Raji (cell line): ENCODE measurements around the gene GRIK5.

Experiments used
- POLR2A ChIP-seq: IDR thresholded peaks from 2 replicates; pipeline ENCODE4 v1.6.1; 2011; ENCODE audit warnings: low read depth, low read length, control low read depth; ENCODE audit not compliant: insufficient read depth

Gene GRIK5

DNA sequence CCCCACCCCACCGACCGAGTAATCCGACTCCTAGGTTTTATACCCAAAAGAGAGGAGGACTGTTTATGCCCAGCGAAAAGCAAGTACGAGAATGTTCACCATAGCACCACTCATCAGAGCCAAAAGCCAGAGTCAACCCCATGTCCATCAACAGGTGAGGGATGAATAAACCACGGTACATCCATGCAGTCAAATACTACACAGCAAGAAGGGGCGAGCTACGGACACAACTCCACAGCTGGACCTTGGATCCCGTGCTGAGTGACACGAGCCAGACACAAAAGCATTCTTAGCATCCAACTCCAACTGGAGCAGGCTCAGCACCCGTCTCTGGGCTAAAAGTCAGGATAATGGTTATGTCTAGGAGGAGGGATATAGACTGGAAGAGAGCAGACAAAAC is 98.6 kb downstream of the GRIK5 start:
- TF ChIP-seq POLR2A: no peak

DNA sequence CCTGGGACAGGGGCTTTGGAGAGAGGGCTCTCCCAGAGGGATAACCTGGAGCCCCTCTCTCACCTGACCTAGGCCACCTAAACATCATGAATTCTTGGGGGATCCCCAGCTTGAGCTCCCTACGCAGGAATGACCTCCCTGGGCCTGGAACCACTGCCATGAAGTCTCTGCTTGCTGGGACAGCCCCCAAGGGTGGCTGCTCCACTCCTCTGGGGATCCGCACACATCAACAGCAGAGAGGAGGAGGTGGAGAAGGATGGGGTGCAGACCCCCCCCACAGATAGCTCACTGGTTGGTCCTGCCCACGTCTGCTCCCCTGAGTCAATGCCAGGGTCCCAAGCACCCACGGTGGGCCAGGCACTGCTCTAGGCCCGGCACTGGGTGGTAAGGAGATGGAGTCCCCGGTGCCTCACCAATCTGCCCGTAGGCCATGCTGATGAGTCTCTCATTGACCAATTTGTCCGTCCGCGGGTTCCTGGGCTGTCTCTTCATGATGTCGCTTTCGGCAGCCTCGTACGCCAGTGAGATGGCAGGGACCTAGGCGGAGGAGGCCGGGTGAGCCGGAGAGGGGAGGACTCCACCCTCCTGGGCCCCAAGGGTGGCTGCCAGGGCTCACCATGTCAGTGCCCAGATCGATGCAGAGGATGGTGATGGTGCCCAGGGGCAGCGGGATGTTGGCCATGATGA is 100.1 kb downstream of the GRIK5 start:
- TF ChIP-seq POLR2A: no peak

DNA sequence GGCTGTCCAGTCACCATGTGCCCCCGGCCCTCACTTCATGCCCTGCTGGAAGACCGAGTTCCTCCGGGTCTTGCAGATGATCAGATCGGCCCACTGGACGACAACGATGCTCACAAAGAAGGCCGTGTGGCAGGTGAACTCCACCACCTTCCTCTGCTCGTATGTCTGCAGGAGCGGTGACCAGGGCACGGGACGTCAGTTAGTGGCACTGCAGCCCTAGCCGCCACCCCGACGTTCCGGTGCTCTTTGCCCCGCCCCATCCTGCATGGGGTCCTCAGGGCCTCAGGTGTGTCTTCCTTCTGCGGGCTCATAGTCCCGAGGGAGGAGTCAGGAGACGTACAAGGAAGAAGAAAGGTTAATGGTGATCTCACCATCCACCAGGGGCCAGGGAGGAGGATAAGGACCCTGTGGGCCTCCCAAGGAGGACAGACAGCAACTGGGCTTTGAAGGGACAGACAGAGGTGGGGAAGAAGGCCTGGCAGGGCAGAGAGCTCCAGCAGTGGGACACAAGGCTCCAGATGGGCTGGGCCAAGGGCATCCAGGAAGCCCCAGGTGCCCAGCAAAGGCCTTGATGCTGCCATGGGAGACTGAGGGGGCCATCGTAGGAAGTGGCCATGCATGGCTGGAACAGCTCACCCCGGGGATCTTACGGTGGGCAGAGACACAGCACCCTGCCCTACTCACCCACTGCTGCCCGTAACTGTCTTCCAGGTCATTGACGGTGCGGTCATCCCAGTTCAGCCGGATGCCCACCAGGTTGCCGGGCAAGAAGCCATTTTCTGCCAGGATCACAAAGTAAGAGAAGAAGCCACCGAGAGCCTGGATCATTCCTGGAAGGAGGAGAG is 101.0 kb downstream of the GRIK5 start:
- TF ChIP-seq POLR2A: no peak

DNA sequence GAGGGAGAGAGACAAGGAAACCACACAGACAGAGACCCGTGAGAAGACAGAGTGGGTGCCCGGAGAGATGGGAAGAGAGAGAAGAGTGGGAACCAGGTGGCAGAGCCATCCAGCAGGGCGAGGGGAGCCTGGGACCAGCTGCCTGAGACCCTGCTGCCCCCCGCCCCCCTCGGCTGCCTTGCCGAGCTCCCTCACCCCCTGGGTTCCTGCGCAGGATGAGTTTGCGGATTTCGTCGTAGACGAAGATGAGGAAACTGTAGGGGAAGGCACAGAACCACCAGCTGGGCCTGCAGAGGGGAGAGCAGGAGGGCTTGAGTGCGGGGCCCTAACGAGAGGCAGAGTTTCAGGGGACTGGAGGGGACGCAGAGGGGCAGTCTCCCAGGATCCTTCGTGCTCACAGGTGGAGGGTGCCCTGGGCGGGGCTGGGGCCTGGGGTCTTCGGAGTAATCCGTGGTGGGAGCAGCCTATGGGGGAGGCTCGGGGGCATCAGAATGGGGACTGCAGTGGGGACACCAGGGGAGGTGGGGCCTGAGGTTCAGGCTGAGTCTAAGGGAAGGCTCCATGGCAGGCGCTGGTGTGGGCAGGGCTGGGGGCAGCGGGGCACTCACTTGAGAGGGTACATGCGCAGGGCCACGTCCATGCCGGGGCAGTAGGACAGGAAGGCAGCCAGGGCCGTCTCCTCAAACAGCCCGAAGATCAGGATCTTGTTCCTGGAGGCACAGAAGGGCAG is 102.8 kb downstream of the GRIK5 start:
- TF ChIP-seq POLR2A: no peak

DNA sequence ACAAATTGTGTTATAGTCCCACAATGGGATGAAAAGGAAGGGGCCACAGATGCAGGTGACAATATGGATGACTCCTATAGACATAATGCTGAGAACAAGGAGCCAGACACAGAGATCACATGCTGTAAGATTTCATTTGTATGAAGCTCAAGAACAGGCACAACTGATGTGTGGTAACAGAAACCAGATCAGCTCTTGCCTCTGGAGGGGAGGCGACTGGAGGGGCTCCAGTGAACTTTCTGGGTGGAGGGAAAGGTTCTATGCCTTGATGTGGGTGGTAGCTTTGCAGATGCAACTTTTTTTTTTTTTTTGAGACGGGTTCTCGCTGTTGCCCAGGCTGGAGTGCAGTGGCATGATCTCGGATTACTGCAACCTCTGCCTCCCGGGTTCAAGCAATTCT is 104.9 kb downstream of the GRIK5 start:
- TF ChIP-seq POLR2A: no peak

DNA sequence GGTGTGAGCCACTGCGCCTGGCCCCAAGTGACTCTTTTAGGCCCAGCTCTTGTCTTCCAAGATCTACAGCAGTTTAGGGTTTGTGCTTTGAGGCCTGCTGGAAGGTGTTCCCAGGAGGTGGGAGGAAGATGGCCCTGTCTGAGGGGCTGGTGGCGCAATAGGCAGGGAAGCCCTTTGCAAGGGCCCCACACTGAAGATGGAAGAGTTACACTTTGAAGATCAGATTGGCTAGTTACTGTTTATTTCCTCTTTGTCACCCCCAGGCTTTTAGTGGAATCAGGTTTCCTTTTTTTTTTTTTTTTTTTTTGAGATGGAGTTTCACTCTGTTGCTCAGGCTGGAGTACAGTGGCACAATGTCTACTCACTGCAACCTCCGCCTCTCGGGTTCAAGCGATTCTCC is 109.0 kb downstream of the GRIK5 start:
- TF ChIP-seq POLR2A: no peak

DNA sequence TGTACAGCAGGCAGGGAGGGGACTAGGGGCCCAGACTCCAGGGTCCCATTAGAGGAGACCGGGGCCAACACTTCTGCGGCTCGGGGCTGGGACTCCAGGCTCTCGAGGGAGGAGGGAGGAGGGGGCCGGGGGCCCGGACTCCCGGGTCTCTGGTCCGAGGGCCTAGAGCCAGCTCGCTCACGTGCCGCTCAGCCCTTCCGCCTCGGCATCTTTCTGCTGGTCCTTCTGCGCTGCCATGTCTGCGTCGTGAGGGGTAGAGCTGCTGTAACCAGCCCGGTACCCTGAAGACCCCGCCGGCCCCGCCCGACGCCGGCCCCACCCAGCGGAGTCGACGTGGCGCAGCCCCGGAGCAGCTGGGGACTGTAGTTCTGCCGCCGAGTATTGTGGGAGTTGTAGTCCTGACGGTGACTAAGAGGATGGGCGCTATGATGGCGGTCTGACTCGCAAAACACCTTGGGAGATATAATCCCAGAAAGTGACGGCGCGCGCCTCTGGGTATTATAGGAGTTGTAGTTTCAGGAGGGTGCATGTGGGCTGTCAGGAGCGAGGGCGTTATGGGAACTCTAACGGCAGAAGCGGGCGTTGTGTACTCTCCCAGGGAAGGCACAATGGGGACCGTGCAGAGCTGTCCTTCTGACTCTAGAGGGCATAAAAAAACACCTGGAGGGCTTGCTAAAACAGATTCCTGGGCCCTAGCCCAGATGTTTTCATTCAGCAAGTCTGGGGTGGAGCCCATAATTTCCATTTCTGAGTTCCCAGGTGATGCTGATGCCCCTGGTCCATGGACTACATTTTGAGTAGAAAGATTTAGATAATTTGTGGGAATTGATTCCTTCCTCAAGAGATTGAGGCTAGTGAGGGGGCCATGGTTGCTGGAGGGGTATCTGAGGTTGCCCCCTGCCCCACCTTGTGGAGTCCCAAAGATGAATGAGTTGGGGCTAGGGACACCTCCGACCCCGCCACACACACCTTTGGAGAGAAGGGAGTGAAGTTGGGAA is 110.7 kb downstream of the GRIK5 start, which contains the start of gene RABAC1:
Gene RABAC1, minus strand, starts transcription at position 266 of the 998 bp plus-strand sequence. Its CDS starts 29 bp downstream, at position 237.
- peak; percentile 65 for TF ChIP-seq POLR2A

DNA sequence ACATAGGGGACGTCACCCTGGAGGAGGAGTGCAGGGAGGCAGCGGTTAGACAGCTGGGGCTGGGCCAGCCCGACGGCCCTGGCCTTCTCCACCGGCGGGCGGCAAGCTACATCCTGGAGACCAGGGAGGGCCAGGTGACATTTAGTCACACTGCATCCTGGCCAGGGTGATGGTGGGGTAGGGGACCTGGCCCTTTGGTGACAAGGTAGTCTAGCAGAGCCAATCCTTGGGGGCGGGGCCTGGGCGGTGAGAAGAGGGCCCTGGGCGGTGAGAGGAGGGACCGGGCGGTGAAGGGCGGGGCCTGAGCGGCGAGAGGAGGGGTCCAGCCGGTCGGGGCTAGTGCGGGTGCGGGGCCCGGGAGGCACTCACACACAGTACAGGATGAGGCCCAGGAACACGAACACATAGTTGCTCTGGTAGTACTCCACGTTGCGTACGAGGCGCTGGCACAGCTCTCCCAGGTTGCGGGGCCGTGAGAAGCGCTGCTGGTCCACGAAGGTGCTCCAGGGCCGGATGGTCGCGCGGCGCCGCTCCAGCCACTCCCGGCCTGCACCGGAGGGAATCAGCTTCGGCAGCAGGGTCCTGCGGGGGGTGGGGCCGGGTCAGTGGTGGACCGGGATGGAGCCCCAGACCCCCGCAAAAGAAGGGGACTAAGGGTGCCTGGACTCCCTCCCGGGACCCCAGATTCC is 111.5 kb downstream of the GRIK5 start:
- peak; percentile 85 for TF ChIP-seq POLR2A

DNA sequence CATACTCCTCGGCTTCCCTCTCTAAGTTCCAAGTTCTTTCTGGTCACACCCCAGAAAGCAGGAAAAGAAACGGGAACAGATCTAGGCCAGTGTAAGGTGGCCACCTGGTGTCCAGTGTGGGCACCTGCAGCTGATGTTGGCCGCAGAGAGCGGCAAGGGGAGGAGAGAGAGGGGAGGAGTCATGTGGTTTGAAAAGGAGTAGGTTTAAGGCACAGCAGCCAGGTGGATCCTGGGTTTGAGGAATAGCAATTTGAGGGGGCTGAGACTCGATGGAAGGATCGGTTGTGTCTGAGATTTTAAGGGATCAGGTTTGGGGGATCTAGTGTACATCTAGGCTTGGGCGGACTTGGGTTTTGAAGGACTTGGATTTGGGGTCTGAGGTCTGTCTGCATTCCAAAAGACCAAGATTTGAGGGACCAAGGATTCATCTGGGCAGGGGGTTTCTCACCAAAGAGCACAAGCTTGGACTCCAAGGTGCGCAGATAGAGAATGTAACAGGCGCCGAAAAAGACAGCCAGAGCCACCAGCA is 112.1 kb downstream of the GRIK5 start:
- 0 out of 2 replicates have a peak, but pooled peaks have one; percentile 8 for TF ChIP-seq POLR2A

DNA sequence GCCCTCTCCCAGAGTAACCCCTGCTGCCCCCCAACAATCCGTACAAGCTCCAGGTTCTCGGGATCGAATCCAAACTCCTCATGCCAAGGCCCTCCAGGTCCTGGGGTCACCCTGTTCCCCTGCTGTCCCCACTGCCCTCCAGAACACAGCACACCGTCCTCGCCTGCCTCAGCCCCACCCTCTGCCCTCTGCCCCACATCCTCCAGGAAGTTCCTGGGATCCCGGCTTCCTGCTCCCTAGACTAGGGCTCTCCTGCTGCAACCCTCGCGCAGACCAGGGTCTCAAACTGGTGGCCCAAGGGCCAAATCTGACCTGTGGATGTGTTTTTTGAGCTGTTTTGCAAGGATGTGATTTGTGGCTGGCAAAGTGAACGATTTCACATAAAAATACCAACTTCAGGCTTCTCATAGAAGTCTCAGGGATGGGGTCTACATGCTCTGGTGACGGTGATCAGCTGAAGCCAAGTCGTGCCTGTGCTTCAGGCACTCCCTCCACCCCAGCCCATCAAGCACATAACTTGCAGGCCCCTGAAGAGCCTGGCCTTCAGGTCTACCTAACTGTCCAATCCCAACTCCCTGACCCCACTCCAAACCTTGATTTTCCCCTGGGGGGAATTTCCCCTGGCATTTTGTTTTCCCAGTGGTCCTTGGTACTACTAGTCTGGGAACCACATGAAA is 112.7 kb downstream of the GRIK5 start:
- TF ChIP-seq POLR2A: 0 out of 2 replicates have a peak, but pooled peaks have one; percentile 20

DNA sequence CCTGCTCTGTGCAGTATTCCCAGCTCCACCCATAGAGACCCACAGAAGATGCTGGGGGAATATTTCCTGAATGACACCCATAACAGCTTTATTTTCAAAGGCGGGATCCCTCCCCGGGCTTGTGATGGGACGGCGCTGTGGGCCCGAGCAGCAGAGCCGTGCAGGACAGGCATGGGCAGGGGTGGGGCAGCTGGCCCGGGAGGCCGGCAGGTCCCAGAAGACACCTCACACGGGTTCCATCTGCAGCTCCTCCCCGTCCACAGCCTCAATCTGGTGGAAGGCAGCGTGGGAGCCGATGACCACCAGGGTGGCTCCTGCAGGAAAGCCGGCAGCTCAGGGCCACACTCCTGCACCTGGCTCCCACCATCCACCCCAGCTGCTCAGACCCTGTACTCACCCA is 113.4 kb downstream of the GRIK5 start:
- no peak for TF ChIP-seq POLR2A

DNA sequence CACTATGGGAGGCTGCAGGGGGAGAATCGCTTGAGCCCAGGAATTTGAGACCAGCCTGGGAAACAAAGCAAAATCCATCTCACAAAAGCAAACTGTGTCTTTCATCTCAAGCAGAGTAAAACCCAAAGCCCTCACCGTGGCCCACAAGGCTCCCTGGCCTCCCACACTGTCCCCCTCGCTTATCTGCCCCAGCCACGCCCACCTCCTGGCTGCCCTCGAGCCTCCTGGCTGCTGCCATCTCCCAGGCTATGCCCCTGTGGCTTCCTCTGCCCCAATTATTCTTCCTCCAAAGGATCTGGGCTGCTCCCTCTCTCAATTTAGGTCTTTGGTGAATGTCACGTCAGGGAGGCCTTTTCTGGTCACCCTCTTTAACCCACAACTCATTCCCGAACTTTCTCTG is 114.5 kb downstream of the GRIK5 start:
- no peak for TF ChIP-seq POLR2A

DNA sequence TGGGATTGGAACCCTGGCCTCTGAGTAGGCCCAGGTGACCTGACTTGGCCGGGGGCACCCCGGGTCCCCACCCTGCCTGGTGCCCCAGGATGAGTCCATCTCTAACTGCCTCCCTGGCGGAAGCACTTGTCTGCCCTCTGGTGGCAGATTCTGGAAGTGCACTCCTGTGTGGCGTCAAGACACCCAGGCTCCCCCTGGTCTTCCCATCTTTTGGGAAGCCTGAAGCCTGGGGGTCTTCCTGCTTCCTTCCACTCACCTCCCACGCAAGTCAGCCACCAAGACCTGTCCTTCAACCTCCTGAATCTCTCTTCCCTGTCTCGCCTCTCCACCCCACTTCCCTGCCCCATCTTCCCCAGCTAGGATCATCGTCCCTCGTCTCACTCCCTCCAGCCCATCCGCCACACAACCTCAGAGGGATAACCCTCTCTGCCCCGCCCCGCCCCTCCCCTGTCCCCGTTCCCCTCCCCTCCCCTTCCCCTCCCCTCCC is 118.3 kb downstream of the GRIK5 start:
- peak; percentile 36; the same call in 1 of the 2 replicates for TF ChIP-seq POLR2A
